ENCODE measurements around the gene MGLL.

- TF ChIP-seq EZH2phosphoT487 (IDR thresholded peaks at IDR 0.05; ENCODE audit: low read length) = no peak
- no peak for TF ChIP-seq CTCF (IDR thresholded peaks at IDR 0.05; ENCODE audit: low read length)
Measured at GRCh38 chr3:127685708-127686511, 136.4 kb downstream of the MGLL start.

Measured in MM.1S (cell line).